ENCODE results near the gene KCNN1.

- TF ChIP-seq CTCF (IDR thresholded peaks at IDR 0.05) (no peak), POLR2A (IDR thresholded peaks at IDR 0.05) (no peak)
Observed at GRCh38 chr19:17977488-17977887, 10.6 kb downstream of the KCNN1 start.

Measured in uterus (tissue), 2 donors.